DND-41 (cell line): ENCODE data around the gene ADGRD2.

ENCODE experiments used
- EZH2 ChIP-seq: IDR thresholded peaks from 3 replicates; pipeline ENCODE4 v1.6.1; 2012; ENCODE audit warnings: borderline replicate concordance, low read depth, mild to moderate bottlenecking, moderate library complexity, low read length, inconsistent platforms; ENCODE audit not compliant: severe bottlenecking
- TF ChIP-seq, protein P1 (sequence below): IDR thresholded peaks from 2 replicates; pipeline ENCODE4 v1.5.1; 2012; ENCODE audit warnings: borderline replicate concordance, low read length, moderate library complexity, mild to moderate bottlenecking; ENCODE audit not compliant: poor library complexity, severe bottlenecking; ENCODE audit errors: extremely low read depth

DNA sequence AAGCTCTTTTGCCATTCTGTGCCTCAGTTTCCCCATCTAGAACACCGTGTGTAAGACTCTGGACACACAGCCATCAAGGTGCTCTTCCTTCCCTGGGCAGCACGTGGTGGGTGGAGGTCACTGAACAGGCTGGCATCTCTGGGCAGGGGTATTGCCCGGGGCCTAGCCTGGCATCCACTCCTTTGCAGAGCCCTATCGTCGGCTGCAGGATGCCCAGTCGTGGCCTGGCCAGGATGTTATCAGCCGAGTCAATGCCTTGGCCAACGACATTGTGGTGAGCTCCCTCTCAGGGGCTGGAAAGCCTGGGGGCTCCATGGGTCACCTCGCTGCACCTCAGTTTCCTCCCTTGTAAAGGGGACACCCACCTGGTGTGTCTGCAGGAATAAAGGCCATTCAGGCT is 4.0 kb downstream of the ADGRD2 start:
- TF ChIP-seq, protein P1, sequence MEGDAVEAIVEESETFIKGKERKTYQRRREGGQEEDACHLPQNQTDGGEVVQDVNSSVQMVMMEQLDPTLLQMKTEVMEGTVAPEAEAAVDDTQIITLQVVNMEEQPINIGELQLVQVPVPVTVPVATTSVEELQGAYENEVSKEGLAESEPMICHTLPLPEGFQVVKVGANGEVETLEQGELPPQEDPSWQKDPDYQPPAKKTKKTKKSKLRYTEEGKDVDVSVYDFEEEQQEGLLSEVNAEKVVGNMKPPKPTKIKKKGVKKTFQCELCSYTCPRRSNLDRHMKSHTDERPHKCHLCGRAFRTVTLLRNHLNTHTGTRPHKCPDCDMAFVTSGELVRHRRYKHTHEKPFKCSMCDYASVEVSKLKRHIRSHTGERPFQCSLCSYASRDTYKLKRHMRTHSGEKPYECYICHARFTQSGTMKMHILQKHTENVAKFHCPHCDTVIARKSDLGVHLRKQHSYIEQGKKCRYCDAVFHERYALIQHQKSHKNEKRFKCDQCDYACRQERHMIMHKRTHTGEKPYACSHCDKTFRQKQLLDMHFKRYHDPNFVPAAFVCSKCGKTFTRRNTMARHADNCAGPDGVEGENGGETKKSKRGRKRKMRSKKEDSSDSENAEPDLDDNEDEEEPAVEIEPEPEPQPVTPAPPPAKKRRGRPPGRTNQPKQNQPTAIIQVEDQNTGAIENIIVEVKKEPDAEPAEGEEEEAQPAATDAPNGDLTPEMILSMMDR = no peak
- no peak for TF ChIP-seq EZH2
